K562 (cell line): ENCODE measurements around the gene FASN. TPM values are rescaled to one million over a fixed set of nuclear protein-coding genes. Genes with fewer than 3 reads are reported as not detected.

Source experiments
- CREM ChIP-seq: IDR thresholded peaks from 2 replicates; pipeline ENCODE4 v1.6.1; 2014; ENCODE audit warnings: antibody characterized with exemption, low read depth
- ETV1 ChIP-seq: fragments of 450-650 bp; conservative IDR thresholded peaks from 2 replicates; pipeline ENCODE4 v1.6.1; 2016; ENCODE audit warnings: missing genetic modification characterization, control low read depth, low read depth, missing compliant biosample characterization
- PHTF2 ChIP-seq: fragments of 250-450 bp; sonication (Bioruptor Pico); IDR thresholded peaks from 2 replicates; pipeline ENCODE4 v1.5.0; 2021; ENCODE audit warnings: mild to moderate bottlenecking
- SIN3A ChIP-seq, 2 experiments: fragments of 150-350 bp in 1 of 2; IDR thresholded peaks; 2 replicates each; pipeline ENCODE4 v1.6.1; 2011 to 2016; ENCODE audit warnings: borderline replicate concordance in 2 of 2, low read depth in 2 of 2, low read length in 2 of 2, mild to moderate bottlenecking in 2 of 2, moderate library complexity in 2 of 2; ENCODE audit not compliant: control insufficient read depth in 1 of 2
- SMAD2 ChIP-seq: fragments of 150-350 bp; IDR thresholded peaks from 2 replicates; pipeline ENCODE4 v1.6.1; 2014; ENCODE audit warnings: low read depth, mild to moderate bottlenecking, low read length
- SRSF7 ChIP-seq: fragments of 200-400 bp; formaldehyde crosslinking; optimal IDR thresholded peaks from 2 replicates; pipeline ENCODE3; 2017; ENCODE audit warnings: mild to moderate bottlenecking, low read depth, low read length
- TAF9B ChIP-seq: fragments of 450-650 bp; IDR thresholded peaks from 2 replicates; pipeline ENCODE4 v1.6.1; 2018; ENCODE audit warnings: mild to moderate bottlenecking; ENCODE audit not compliant: partially characterized antibody
- TEAD2 ChIP-seq: fragments of 450-650 bp; IDR thresholded peaks from 2 replicates; pipeline ENCODE4 v1.6.1; 2016; ENCODE audit warnings: missing genetic modification characterization, control low read depth, missing compliant biosample characterization
- polyA plus RNA-seq, 8 experiments: library from polyadenylated mRNA; depleted of rRNA in 4 of 8; stranded (reverse) in 5 of 8; unstranded in 3 of 8; fragments of >200 nt; fragmentation: Nextera tagmentation in 2 of 8; fragmentation: Illumina TruSeq in 1 of 8; extraction: Ambion mirVana in 2 of 8; extraction: Trizol in 1 of 8; gene quantifications; 2 replicates each; pipeline versions ENCODE4 v1.2.1 to v1.2.3, GENCODE V29; 2011 to 2014; ENCODE audit warnings: inconsistent platforms in 1 of 8, missing spikeins in 1 of 8
- total RNA-seq, 7 experiments: library from RNA; depleted of rRNA in 6 of 7; stranded (reverse); fragments of >200 nt in 6 of 7; fragmentation: Illumina TruSeq in 2 of 7; extraction: Trizol in 2 of 7; gene quantifications; 2 replicates each; pipeline versions ENCODE4 v1.2.1 to v1.2.3, GENCODE V29; 2011 to 2021; ENCODE audit warnings: low replicate concordance in 1 of 7
- TF ChIP-seq, protein P1 (sequence below): fragments of 450-650 bp; formaldehyde crosslinking; IDR thresholded peaks from 2 replicates; pipeline ENCODE4 v1.4.0; 2022; ENCODE audit warnings: missing genetic modification characterization
- TF ChIP-seq, protein P2 (sequence below): sonication (generic); formaldehyde crosslinking; IDR thresholded peaks from 2 replicates; pipeline ENCODE4 v1.8.1; 2023; ENCODE audit warnings: mild to moderate bottlenecking, missing genetic modification reagents
- TF ChIP-seq, protein P3 (sequence below), 2 experiments: fragments of 450-650 bp; conservative IDR thresholded peaks; 2 replicates each; pipeline ENCODE4 v1.6.1; 2017; ENCODE audit warnings: mild to moderate bottlenecking in 2 of 2, moderate library complexity in 2 of 2
- TF ChIP-seq, protein P4 (sequence below): sonication (generic); formaldehyde crosslinking; IDR thresholded peaks from 2 replicates; pipeline ENCODE4 v1.8.0; 2023; ENCODE audit warnings: mild to moderate bottlenecking, missing genetic modification reagents
- TF ChIP-seq, protein P5 (sequence below): fragments of 200-800 bp; sonication (Bioruptor generic); IDR thresholded peaks from 2 replicates; pipeline ENCODE4 v1.6.1; 2017; ENCODE audit warnings: missing genetic modification characterization, missing compliant biosample characterization

The FASN gene
- total and polyA plus RNA-seq, 9 of the 15 experiments (the other 6 are each of a cell fraction or from before 2014, with no cell fraction given) = 0.15 to 663 (median 49.9) TPM

DNA sequence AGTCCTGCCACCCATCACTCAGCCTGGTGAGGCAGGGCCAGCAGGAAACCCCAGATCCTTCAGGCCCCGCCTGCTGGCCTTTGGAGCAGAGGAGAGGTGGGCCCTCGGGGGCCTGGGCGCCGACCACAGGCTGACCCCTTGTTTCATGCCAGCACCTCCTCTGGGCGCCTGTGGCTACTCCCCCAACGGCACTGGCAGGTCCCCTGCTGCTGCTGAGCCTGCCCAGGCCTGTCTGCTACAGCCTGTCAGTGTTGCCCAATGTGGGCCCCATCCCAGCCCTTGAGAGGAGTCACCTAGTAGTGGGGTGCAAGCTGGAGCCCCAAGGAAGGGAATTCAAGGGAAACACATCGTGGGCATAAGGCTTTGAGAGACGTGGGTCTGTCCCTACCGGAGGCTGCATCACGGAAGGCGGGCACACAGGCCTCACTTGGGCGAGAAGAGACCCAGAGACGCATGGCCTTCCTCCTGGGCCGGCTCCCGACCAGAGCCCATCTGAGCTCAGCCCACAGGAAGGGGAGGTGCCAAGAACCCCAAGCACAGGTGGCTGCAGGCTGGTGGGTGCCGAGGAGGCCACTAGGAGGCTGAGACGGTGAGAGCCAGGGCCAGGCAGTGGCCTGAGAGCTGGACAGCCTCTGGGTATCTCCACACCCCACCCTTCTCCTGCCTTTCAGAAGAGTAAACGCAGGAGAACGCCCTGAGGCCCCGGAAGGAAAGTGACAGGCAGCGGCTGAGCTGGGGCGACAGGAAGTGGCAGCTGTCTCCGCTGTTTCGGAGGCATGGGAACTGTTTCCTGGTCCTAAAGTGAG lies 8.0 kb upstream of the FASN start (continued):
- no peak for TF ChIP-seq ETV1
- TF ChIP-seq, protein P1, sequence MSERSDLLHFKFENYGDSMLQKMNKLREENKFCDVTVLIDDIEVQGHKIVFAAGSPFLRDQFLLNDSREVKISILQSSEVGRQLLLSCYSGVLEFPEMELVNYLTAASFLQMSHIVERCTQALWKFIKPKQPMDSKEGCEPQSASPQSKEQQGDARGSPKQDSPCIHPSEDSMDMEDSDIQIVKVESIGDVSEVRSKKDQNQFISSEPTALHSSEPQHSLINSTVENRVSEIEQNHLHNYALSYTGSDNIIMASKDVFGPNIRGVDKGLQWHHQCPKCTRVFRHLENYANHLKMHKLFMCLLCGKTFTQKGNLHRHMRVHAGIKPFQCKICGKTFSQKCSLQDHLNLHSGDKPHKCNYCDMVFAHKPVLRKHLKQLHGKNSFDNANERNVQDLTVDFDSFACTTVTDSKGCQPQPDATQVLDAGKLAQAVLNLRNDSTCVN (CRISPR knock-in tag) = no peak
- TF ChIP-seq SRSF7 = no peak
- no peak for TF ChIP-seq TEAD2 (tag)
- TF ChIP-seq, protein P2, sequence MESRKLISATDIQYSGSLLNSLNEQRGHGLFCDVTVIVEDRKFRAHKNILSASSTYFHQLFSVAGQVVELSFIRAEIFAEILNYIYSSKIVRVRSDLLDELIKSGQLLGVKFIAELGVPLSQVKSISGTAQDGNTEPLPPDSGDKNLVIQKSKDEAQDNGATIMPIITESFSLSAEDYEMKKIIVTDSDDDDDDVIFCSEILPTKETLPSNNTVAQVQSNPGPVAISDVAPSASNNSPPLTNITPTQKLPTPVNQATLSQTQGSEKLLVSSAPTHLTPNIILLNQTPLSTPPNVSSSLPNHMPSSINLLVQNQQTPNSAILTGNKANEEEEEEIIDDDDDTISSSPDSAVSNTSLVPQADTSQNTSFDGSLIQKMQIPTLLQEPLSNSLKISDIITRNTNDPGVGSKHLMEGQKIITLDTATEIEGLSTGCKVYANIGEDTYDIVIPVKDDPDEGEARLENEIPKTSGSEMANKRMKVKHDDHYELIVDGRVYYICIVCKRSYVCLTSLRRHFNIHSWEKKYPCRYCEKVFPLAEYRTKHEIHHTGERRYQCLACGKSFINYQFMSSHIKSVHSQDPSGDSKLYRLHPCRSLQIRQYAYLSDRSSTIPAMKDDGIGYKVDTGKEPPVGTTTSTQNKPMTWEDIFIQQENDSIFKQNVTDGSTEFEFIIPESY (CRISPR knock-in tag) = 0 out of 2 replicates have a peak, but pooled peaks have one; percentile 9
- TF ChIP-seq CREM = peak; percentile 18; the same call in 1 of the 2 replicates
- no peak for TF ChIP-seq SIN3A (IDR thresholded peaks at IDR 0.05; ENCODE audit: borderline replicate concordance in 2 of 2, control insufficient read depth in 1 of 2, low read depth in 2 of 2, low read length in 2 of 2)
- TF ChIP-seq PHTF2 = no peak
- TF ChIP-seq, protein P3, sequence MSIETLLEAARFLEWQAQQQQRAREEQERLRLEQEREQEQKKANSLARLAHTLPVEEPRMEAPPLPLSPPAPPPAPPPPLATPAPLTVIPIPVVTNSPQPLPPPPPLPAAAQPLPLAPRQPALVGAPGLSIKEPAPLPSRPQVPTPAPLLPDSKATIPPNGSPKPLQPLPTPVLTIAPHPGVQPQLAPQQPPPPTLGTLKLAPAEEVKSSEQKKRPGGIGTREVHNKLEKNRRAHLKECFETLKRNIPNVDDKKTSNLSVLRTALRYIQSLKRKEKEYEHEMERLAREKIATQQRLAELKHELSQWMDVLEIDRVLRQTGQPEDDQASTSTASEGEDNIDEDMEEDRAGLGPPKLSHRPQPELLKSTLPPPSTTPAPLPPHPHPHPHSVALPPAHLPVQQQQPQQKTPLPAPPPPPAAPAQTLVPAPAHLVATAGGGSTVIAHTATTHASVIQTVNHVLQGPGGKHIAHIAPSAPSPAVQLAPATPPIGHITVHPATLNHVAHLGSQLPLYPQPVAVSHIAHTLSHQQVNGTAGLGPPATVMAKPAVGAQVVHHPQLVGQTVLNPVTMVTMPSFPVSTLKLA (conservative IDR thresholded peaks at IDR 0.05) = no peak
- TF ChIP-seq, protein P4, sequence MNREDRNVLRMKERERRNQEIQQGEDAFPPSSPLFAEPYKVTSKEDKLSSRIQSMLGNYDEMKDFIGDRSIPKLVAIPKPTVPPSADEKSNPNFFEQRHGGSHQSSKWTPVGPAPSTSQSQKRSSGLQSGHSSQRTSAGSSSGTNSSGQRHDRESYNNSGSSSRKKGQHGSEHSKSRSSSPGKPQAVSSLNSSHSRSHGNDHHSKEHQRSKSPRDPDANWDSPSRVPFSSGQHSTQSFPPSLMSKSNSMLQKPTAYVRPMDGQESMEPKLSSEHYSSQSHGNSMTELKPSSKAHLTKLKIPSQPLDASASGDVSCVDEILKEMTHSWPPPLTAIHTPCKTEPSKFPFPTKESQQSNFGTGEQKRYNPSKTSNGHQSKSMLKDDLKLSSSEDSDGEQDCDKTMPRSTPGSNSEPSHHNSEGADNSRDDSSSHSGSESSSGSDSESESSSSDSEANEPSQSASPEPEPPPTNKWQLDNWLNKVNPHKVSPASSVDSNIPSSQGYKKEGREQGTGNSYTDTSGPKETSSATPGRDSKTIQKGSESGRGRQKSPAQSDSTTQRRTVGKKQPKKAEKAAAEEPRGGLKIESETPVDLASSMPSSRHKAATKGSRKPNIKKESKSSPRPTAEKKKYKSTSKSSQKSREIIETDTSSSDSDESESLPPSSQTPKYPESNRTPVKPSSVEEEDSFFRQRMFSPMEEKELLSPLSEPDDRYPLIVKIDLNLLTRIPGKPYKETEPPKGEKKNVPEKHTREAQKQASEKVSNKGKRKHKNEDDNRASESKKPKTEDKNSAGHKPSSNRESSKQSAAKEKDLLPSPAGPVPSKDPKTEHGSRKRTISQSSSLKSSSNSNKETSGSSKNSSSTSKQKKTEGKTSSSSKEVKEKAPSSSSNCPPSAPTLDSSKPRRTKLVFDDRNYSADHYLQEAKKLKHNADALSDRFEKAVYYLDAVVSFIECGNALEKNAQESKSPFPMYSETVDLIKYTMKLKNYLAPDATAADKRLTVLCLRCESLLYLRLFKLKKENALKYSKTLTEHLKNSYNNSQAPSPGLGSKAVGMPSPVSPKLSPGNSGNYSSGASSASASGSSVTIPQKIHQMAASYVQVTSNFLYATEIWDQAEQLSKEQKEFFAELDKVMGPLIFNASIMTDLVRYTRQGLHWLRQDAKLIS (CRISPR knock-in tag) = no peak
- TF ChIP-seq, protein P5, sequence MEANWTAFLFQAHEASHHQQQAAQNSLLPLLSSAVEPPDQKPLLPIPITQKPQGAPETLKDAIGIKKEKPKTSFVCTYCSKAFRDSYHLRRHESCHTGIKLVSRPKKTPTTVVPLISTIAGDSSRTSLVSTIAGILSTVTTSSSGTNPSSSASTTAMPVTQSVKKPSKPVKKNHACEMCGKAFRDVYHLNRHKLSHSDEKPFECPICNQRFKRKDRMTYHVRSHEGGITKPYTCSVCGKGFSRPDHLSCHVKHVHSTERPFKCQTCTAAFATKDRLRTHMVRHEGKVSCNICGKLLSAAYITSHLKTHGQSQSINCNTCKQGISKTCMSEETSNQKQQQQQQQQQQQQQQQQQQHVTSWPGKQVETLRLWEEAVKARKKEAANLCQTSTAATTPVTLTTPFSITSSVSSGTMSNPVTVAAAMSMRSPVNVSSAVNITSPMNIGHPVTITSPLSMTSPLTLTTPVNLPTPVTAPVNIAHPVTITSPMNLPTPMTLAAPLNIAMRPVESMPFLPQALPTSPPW (CRISPR knock-in tag) = peak; percentile 51; the same call in 1 of the 2 replicates
- no peak for TF ChIP-seq SMAD2
- no peak for TF ChIP-seq TAF9B
